ENCODE measurements around the gene UPF1.

DNA sequence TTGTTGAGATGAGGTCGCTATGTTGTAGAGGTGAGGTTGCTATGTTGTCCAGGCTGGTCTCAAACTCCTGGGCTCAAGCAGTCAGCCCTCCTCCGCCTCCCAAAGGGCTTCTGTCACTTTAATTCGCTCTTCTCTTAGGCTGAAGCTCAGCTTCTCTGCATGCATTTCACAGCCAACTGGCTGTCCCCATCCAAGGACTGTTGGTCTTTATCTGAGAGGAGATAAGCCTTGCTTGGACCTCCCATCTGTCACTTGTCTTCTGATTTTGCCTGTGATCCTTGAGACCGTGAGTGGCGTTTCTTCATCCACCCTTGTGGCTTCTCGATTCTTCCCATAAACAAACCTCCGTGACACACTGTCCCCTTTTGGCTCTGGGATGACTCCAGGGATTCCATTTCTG is 39.8 kb downstream of the UPF1 start:
- TF ChIP-seq GATA3 (IDR thresholded peaks at IDR 0.05; ENCODE audit: low read depth, low read length) (no peak), GATA2 (IDR thresholded peaks at IDR 0.05; ENCODE audit: low read depth, low read length) (no peak)
